K562 (cell line): ENCODE data around the gene SCAMP3. TPM values are rescaled to one million over a fixed set of nuclear protein-coding genes. Genes with fewer than 3 reads are reported as not detected.

Source experiments
- ELF2 ChIP-seq: fragments of 250-450 bp; sonication (Bioruptor Pico); IDR thresholded peaks from 2 replicates; pipeline ENCODE4 v1.5.0; 2021; ENCODE audit warnings: mild to moderate bottlenecking
- GABPA ChIP-seq: fragments of 200-800 bp; sonication (Bioruptor generic); conservative IDR thresholded peaks from 2 replicates; pipeline ENCODE4 v1.6.1; 2016; ENCODE audit warnings: low read depth, missing genetic modification characterization, missing compliant biosample characterization
- IRF2 ChIP-seq: sonication (generic); formaldehyde crosslinking; IDR thresholded peaks from 2 replicates; pipeline ENCODE4 v1.8.1; 2022; ENCODE audit warnings: mild to moderate bottlenecking, missing genetic modification reagents
- POLR2A ChIP-seq: fragments of 450-650 bp; conservative IDR thresholded peaks from 2 replicates; pipeline ENCODE4 v1.6.1; 2016
- POLR2G ChIP-seq: fragments of 200-400 bp; formaldehyde crosslinking; IDR thresholded peaks from 2 replicates; pipeline ENCODE4 v1.6.1; 2017; ENCODE audit warnings: low read depth, mild to moderate bottlenecking, antibody characterized with exemption, low read length, moderate library complexity
- SIN3A ChIP-seq, 2 experiments: fragments of 150-350 bp in 1 of 2; IDR thresholded peaks; 2 replicates each; pipeline ENCODE4 v1.6.1; 2011 to 2016; ENCODE audit warnings: borderline replicate concordance in 2 of 2, low read depth in 2 of 2, low read length in 2 of 2, mild to moderate bottlenecking in 2 of 2, moderate library complexity in 2 of 2; ENCODE audit not compliant: control insufficient read depth in 1 of 2
- SPI1 ChIP-seq: IDR thresholded peaks from 2 replicates; pipeline ENCODE4 v1.6.1; 2011; ENCODE audit warnings: low read depth, low read length, control low read depth, borderline replicate concordance
- TCF3 ChIP-seq: sonication (generic); formaldehyde crosslinking; IDR thresholded peaks from 2 replicates; pipeline ENCODE4 v1.4.0; 2020; ENCODE audit warnings: mild to moderate bottlenecking, missing genetic modification reagents
- ZFP30 ChIP-seq: fragments of 250-450 bp; sonication (Bioruptor Pico); IDR thresholded peaks from 2 replicates; pipeline ENCODE4 v1.8.0; 2022; ENCODE audit warnings: moderate library complexity, mild to moderate bottlenecking, inconsistent platforms, borderline replicate concordance
- polyA plus RNA-seq, 8 experiments: library from polyadenylated mRNA; depleted of rRNA in 4 of 8; stranded (reverse) in 5 of 8; unstranded in 3 of 8; fragments of >200 nt; fragmentation: Nextera tagmentation in 2 of 8; fragmentation: Illumina TruSeq in 1 of 8; extraction: Ambion mirVana in 2 of 8; extraction: Trizol in 1 of 8; gene quantifications; 2 replicates each; pipeline versions ENCODE4 v1.2.1 to v1.2.3, GENCODE V29; 2011 to 2014; ENCODE audit warnings: inconsistent platforms in 1 of 8, missing spikeins in 1 of 8
- total RNA-seq, 7 experiments: library from RNA; depleted of rRNA in 6 of 7; stranded (reverse); fragments of >200 nt in 6 of 7; fragmentation: Illumina TruSeq in 2 of 7; extraction: Trizol in 2 of 7; gene quantifications; 2 replicates each; pipeline versions ENCODE4 v1.2.1 to v1.2.3, GENCODE V29; 2011 to 2021; ENCODE audit warnings: low replicate concordance in 1 of 7
- TF ChIP-seq, protein P1 (sequence below): fragments of 450-650 bp; IDR thresholded peaks from 2 replicates; pipeline ENCODE4 v1.7.1; 2018; ENCODE audit warnings: mild to moderate bottlenecking, low read depth; ENCODE audit not compliant: partially characterized antibody
- TF ChIP-seq, protein P2 (sequence below), 3 experiments: fragments of 200-800 bp in 1 of 3; sonication (Bioruptor generic) in 1 of 3; sonication (generic) in 1 of 3; formaldehyde crosslinking in 1 of 3; IDR thresholded peaks; 2 replicates each; pipeline versions ENCODE4 v1.6.1 to v1.8.0; 2016 to 2022; ENCODE audit warnings: mild to moderate bottlenecking in 2 of 3, missing compliant biosample characterization in 2 of 3, missing genetic modification characterization in 2 of 3, missing genetic modification reagents in 1 of 3
- TF ChIP-seq, protein P3 (sequence below): fragments of 450-650 bp; IDR thresholded peaks from 2 replicates; pipeline ENCODE4 v1.6.1; 2017; ENCODE audit warnings: antibody characterized with exemption, mild to moderate bottlenecking

The SCAMP3 gene
- total and polyA plus RNA-seq, 9 of the 15 experiments (the other 6 are each of a cell fraction or from before 2014, with no cell fraction given) = 14.2 to 131 (median 86.1) TPM

DNA sequence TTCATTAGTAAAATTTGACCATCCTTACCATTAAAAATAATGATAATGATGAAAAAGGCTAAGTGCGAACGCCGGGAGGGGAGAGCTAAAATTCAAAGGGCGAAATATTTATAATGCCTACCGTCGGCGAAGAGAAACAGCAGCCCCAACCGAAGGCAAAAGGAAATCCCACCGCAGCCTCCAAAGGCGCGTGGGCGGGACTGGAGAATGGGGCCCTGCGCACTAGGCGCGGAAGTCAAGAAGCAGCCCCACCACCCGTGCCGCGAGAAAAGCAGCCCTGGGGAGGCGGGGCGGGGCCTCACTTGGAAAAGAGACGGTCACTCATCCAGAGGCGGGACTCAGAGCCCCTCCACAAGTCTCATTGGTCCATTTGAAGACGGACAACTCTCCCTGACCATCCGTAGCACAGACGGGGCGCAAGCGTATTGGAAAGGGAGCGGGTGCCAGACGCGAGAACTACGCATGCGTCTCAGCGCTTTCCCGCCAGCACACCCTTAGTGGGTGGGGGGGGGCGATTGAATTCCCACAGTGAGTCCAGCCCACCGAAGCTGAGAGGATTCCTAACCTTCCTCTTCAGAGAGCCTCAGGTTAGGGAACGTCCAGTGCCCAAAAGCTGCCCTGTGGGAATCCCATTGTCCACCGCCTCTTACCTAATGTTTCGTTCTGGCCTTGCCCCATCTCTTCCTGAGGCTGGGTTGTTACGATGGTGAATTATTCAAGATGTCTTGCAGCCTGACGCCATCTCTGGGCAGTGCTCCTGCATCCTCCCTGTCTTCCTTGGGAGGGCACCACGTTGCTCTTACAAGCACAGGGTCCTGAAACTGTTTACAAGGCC, 34.7 kb downstream of the SCAMP3 start (continued):
- TF ChIP-seq, protein P1, sequence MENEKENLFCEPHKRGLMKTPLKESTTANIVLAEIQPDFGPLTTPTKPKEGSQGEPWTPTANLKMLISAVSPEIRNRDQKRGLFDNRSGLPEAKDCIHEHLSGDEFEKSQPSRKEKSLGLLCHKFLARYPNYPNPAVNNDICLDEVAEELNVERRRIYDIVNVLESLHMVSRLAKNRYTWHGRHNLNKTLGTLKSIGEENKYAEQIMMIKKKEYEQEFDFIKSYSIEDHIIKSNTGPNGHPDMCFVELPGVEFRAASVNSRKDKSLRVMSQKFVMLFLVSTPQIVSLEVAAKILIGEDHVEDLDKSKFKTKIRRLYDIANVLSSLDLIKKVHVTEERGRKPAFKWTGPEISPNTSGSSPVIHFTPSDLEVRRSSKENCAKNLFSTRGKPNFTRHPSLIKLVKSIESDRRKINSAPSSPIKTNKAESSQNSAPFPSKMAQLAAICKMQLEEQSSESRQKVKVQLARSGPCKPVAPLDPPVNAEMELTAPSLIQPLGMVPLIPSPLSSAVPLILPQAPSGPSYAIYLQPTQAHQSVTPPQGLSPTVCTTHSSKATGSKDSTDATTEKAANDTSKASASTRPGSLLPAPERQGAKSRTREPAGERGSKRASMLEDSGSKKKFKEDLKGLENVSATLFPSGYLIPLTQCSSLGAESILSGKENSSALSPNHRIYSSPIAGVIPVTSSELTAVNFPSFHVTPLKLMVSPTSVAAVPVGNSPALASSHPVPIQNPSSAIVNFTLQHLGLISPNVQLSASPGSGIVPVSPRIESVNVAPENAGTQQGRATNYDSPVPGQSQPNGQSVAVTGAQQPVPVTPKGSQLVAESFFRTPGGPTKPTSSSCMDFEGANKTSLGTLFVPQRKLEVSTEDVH = peak; percentile 98
- TF ChIP-seq, protein P2, sequence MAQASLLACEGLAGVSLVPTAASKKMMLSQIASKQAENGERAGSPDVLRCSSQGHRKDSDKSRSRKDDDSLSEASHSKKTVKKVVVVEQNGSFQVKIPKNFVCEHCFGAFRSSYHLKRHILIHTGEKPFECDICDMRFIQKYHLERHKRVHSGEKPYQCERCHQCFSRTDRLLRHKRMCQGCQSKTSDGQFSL (CRISPR knock-in tag; IDR thresholded peaks at IDR 0.05) = peak; percentile 100
- TF ChIP-seq, protein P2 (tag; IDR thresholded peaks at IDR 0.05) = peak in 1 of 2 experiments; percentile 96; a peak in 2 of 4 replicates
- TF ChIP-seq SIN3A (IDR thresholded peaks at IDR 0.05; ENCODE audit: borderline replicate concordance in 2 of 2, control insufficient read depth in 1 of 2, low read depth in 2 of 2, low read length in 2 of 2) (0 out of 4 replicates have a peak, but pooled peaks of 1 of the 2 experiments have one; percentile 43), POLR2A (peak; percentile 91), ELF2 (CRISPR knock-in tag) (no peak), GABPA (peak; percentile 42; the same call in 1 of the 2 replicates), IRF2 (no peak), SPI1 (peak; percentile 67), TCF3 (CRISPR knock-in tag) (no peak; the same call in 1 of the 2 replicates), ZFP30 (no peak), POLR2G (peak; percentile 91)
- TF ChIP-seq, protein P3, sequence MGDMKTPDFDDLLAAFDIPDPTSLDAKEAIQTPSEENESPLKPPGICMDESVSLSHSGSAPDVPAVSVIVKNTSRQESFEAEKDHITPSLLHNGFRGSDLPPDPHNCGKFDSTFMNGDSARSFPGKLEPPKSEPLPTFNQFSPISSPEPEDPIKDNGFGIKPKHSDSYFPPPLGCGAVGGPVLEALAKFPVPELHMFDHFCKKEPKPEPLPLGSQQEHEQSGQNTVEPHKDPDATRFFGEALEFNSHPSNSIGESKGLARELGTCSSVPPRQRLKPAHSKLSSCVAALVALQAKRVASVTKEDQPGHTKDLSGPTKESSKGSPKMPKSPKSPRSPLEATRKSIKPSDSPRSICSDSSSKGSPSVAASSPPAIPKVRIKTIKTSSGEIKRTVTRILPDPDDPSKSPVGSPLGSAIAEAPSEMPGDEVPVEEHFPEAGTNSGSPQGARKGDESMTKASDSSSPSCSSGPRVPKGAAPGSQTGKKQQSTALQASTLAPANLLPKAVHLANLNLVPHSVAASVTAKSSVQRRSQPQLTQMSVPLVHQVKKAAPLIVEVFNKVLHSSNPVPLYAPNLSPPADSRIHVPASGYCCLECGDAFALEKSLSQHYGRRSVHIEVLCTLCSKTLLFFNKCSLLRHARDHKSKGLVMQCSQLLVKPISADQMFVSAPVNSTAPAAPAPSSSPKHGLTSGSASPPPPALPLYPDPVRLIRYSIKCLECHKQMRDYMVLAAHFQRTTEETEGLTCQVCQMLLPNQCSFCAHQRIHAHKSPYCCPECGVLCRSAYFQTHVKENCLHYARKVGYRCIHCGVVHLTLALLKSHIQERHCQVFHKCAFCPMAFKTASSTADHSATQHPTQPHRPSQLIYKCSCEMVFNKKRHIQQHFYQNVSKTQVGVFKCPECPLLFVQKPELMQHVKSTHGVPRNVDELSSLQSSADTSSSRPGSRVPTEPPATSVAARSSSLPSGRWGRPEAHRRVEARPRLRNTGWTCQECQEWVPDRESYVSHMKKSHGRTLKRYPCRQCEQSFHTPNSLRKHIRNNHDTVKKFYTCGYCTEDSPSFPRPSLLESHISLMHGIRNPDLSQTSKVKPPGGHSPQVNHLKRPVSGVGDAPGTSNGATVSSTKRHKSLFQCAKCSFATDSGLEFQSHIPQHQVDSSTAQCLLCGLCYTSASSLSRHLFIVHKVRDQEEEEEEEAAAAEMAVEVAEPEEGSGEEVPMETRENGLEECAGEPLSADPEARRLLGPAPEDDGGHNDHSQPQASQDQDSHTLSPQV = 0 out of 2 replicates have a peak, but pooled peaks have one; percentile 18
